ENCODE measurements around the gene ATP6V0A1. TPM values are rescaled to one million over a fixed set of nuclear protein-coding genes. Genes with fewer than 3 reads are reported as not detected.

ATP6V0A1 gene
- total and polyA plus RNA-seq, 2 of the 4 experiments (the other 2 are of a cell fraction) = 18.8 to 34.0 TPM

DNA sequence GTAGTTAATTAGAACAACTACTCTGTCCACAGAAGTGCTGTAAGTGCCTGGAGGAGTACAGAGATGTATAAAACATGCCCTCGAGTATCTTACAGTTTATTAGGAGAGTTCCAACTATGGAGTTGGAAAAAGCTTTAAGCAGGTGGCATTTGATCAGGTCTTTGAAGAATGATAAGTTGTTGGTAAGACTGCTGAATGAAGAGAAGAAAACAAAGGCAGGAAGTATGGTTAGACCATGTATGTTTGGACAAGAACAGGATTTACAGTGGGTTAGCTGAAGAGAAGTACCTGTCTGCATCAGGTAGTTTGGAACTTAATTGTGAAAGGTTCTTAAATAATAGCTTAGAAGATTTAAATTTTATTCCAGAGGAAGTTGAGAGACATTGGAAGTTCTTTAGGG lies 29.4 kb downstream of the ATP6V0A1 start:
- no peak overlapping the region for H3K27ac ChIP-seq (ENCODE audit: insufficient read depth, low read length)
- no peak overlapping the region for H4K8ac ChIP-seq (ENCODE audit: low read depth in 2 of 2, low read length in 2 of 2)
- no peaks in the 10 kb centered on the region for H3K9me3 ChIP-seq (ENCODE audit: control insufficient read depth, insufficient read depth, low read length)
- ATAC-seq (ENCODE audit: low read depth) (no peak), DNase-seq (no peak)
- WGBS, 2 experiments (ENCODE audit: extremely low coverage in 2 of 2, insufficient read length in 1 of 2) = 100% methylated on average over 1 of the region's 1 CpG; no CpG with 5 or more reads in 1 of the 2 experiments
- 0 out of 2 replicates have a peak, but pooled peaks cover 3% of the 10 kb centered on the region for H3K9me1 ChIP-seq (ENCODE audit: insufficient read depth, low read length)
- no peak overlapping the region for H4K91ac ChIP-seq (ENCODE audit: insufficient read depth, low read depth, low read length)
- POLR2A ChIA-PET (ENCODE audit: unreplicated experiment) = no interaction called here
- H2BK20ac ChIP-seq (ENCODE audit: low read depth, low read length) = no peak overlapping the region
- intact Hi-C loops (cut with micrococcal nuclease) (no loop called here), in situ Hi-C loops (cut with MboI; ENCODE audit: low sequenced_read_pairs) (no loop called here), dilution Hi-C loops (cut with HindIII; ENCODE audit: low sequenced_read_pairs, unreplicated experiment) (no loop called here)
- BruUV-seq (replicated peaks) = no TSS peak
- no peaks in the 10 kb centered on the region for H4K20me1 ChIP-seq (ENCODE audit: insufficient read depth, low read length)
- no peak overlapping the region for H3K23ac ChIP-seq (ENCODE audit: low read depth, low read length)
- no peak overlapping the region for H3K4me3 ChIP-seq (ENCODE audit: insufficient read depth, low read depth, low read length)
- peaks cover 0 to 12% of the 10 kb centered on the region in 2 experiments; a peak in 3 of 4 replicates for H3K79me1 ChIP-seq (ENCODE audit: low read depth in 1 of 2, low read length in 2 of 2)
- no peak overlapping the region for H3K4me2 ChIP-seq (ENCODE audit: low read depth, low read length)
- no peaks in the 10 kb centered on the region for H3K4me1 ChIP-seq (ENCODE audit: control insufficient read depth, insufficient read depth, low read length)
- no peak overlapping the region for H3K18ac ChIP-seq (ENCODE audit: low read depth, low read length)
- CTCF ChIA-PET = no interaction called here
- H2AK9ac ChIP-seq (replicated peaks; ENCODE audit: low read depth, low read length, poor library complexity) = no peak overlapping the region
- no peak overlapping the region for H2AFZ ChIP-seq (replicated peaks; ENCODE audit: low read length, poor library complexity)
- no peak overlapping the region for H3K4ac ChIP-seq (ENCODE audit: low read depth, low read length)
- H2BK15ac ChIP-seq (ENCODE audit: low read depth, low read length) = no peak overlapping the region
- no peak overlapping the region for H3K14ac ChIP-seq (replicated peaks; ENCODE audit: low read depth, low read length)
- H3K36me3 ChIP-seq (ENCODE audit: control insufficient read depth, insufficient read depth, low read length) = peaks cover 49% of the 10 kb centered on the region
- no peak overlapping the region for H3K9ac ChIP-seq (ENCODE audit: low read depth, low read length)
- no peak overlapping the region for H3K56ac ChIP-seq (ENCODE audit: extremely low read depth, insufficient read depth, low read length)
- no peak overlapping the region for H2BK5ac ChIP-seq (ENCODE audit: low read depth, low read length, poor library complexity, severe bottlenecking)
- H2BK120ac ChIP-seq (ENCODE audit: low read depth, low read length) = no peak overlapping the region
- no peak overlapping the region for H2AK5ac ChIP-seq (ENCODE audit: low read depth, low read length)
- H3K27me3 ChIP-seq (ENCODE audit: control insufficient read depth, insufficient read depth, low read length) = no peaks in the 10 kb centered on the region
- H4K5ac ChIP-seq (ENCODE audit: low read depth, low read length) = no peak overlapping the region
- TF ChIP-seq RFX5 (IDR thresholded peaks at IDR 0.05; ENCODE audit: low read depth, low read length) (no peak), FOS (IDR thresholded peaks at IDR 0.05; ENCODE audit: low read depth, low read length) (no peak), RCOR1 (IDR thresholded peaks at IDR 0.05; ENCODE audit: insufficient replicate concordance, low read length) (no peak), MXI1 (IDR thresholded peaks at IDR 0.05; ENCODE audit: borderline replicate concordance, low read depth, low read length) (no peak), BHLHE40 (IDR thresholded peaks at IDR 0.05; ENCODE audit: low read depth, low read length) (no peak), CHD1 (IDR thresholded peaks at IDR 0.05; ENCODE audit: low read depth, low read length) (no peak), NFE2L2 (IDR thresholded peaks at IDR 0.05; ENCODE audit: low read depth, low read length) (no peak), CEBPB (IDR thresholded peaks at IDR 0.05; ENCODE audit: low read depth, low read length) (no peak), POLR2A (IDR thresholded peaks at IDR 0.05; ENCODE audit: low read depth, low read length) (no peak), RAD21 (IDR thresholded peaks at IDR 0.05; ENCODE audit: low read length) (no peak), MAZ (IDR thresholded peaks at IDR 0.05; ENCODE audit: borderline replicate concordance, low read depth, low read length) (no peak), SMC3 (IDR thresholded peaks at IDR 0.05; ENCODE audit: low read depth, low read length) (no peak), MAFK (IDR thresholded peaks at IDR 0.05; ENCODE audit: low read depth, low read length) (no peak)
- TF ChIP-seq, protein P1, sequence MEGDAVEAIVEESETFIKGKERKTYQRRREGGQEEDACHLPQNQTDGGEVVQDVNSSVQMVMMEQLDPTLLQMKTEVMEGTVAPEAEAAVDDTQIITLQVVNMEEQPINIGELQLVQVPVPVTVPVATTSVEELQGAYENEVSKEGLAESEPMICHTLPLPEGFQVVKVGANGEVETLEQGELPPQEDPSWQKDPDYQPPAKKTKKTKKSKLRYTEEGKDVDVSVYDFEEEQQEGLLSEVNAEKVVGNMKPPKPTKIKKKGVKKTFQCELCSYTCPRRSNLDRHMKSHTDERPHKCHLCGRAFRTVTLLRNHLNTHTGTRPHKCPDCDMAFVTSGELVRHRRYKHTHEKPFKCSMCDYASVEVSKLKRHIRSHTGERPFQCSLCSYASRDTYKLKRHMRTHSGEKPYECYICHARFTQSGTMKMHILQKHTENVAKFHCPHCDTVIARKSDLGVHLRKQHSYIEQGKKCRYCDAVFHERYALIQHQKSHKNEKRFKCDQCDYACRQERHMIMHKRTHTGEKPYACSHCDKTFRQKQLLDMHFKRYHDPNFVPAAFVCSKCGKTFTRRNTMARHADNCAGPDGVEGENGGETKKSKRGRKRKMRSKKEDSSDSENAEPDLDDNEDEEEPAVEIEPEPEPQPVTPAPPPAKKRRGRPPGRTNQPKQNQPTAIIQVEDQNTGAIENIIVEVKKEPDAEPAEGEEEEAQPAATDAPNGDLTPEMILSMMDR (conservative IDR thresholded peaks at IDR 0.05; ENCODE audit: low read depth, low read length) = no peak
- TF ChIP-seq, protein P2, sequence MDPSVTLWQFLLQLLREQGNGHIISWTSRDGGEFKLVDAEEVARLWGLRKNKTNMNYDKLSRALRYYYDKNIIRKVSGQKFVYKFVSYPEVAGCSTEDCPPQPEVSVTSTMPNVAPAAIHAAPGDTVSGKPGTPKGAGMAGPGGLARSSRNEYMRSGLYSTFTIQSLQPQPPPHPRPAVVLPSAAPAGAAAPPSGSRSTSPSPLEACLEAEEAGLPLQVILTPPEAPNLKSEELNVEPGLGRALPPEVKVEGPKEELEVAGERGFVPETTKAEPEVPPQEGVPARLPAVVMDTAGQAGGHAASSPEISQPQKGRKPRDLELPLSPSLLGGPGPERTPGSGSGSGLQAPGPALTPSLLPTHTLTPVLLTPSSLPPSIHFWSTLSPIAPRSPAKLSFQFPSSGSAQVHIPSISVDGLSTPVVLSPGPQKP (IDR thresholded peaks at IDR 0.05; ENCODE audit: borderline replicate concordance, low read depth, low read length) = no peak
- TF ChIP-seq, protein P3, sequence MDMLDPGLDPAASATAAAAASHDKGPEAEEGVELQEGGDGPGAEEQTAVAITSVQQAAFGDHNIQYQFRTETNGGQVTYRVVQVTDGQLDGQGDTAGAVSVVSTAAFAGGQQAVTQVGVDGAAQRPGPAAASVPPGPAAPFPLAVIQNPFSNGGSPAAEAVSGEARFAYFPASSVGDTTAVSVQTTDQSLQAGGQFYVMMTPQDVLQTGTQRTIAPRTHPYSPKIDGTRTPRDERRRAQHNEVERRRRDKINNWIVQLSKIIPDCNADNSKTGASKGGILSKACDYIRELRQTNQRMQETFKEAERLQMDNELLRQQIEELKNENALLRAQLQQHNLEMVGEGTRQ (IDR thresholded peaks at IDR 0.05; ENCODE audit: low read depth, low read length) = no peak

Data from IMR-90 (cell line).